Lower leg skin (tissue), 4 donors: Measurements from ENCODE around the gene ANAPC16. TPM values are rescaled to one million over a fixed set of nuclear protein-coding genes. Genes with fewer than 3 reads are reported as not detected.
A peak's percentile ranks its signal among the peaks of the same experiment; 100 is the strongest.
"Not testable (repeated sequence)": the region's sequence is repeated elsewhere in the genome, so short reads cannot be mapped to it uniquely, and the experiment has no call there.

Source experiments
- DNase-seq, 2 donors: peaks; one replicate each; pipeline ENCODE4 v3.0.0-alpha.2; 2019; ENCODE audit warnings: low spot score in 2 of 2
- H3K4me3 ChIP-seq: fragments of 200-600 bp; sonication (generic); 2 replicates; pipeline ENCODE4 v1.5.1; 2017; ENCODE audit warnings: mild to moderate bottlenecking, low read depth; ENCODE audit not compliant: poor library complexity, severe bottlenecking
- POLR2A ChIP-seq, 2 donors: fragments of 450-650 bp; IDR thresholded peaks; one replicate each; pipeline ENCODE4 v1.6.1; 2016 to 2017; ENCODE audit warnings: antibody characterized with exemption in 2 of 2, mild to moderate bottlenecking in 1 of 2, moderate library complexity in 1 of 2
- WGBS, 2 donors: methylation state at CpG; one replicate each; pipeline ENCODE4 v1.1.5; 2018; 5-methylcytosine and 5-hydroxymethylcytosine counted together
- intact Hi-C: fragments of 100-400 bp; cut with DNase I; formaldehyde crosslinking; loops from one replicate; pipeline ENCODE4 v1.15.0; 2023; ENCODE audit warnings: low total_unique reads
- total RNA-seq, 4 donors: library from RNA; depleted of rRNA; stranded (reverse); fragments of >200 nt; gene quantifications; one replicate each; pipeline ENCODE4 v1.1.0, GENCODE V29; 2016
- TF ChIP-seq, protein P1 (sequence below), 3 donors: fragments of 450-650 bp; IDR thresholded peaks; one replicate each; pipeline ENCODE4 v1.5.1; 2016; ENCODE audit warnings: antibody characterized with exemption in 3 of 3, mild to moderate bottlenecking in 3 of 3, moderate library complexity in 2 of 3

The ANAPC16 gene
- total RNA-seq, 4 donors from 2014 or later: 47.8 to 116 (median 100) TPM

DNA sequence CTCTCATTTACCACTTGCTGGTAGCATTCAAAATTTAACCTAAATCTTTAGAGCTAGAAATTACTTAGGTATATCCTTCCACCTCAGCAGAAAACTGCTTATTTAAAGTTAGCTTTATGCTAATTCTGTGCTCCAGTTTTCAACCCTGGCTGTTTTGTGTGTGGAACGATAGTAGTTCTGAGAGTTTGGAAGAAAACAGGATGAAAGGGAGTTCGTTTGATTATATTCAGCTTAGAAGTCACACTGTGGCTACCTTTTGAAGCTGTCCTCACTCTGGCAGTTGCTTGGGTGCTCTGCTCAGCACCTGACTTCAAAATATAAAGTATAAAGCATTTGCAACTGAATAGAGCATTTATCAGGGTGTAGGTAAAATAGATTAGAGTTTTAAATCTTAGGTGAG lies 2.9 kb downstream of the ANAPC16 start:
- no peak for TF ChIP-seq POLR2A (IDR thresholded peaks at IDR 0.05)
- TF ChIP-seq, protein P1, sequence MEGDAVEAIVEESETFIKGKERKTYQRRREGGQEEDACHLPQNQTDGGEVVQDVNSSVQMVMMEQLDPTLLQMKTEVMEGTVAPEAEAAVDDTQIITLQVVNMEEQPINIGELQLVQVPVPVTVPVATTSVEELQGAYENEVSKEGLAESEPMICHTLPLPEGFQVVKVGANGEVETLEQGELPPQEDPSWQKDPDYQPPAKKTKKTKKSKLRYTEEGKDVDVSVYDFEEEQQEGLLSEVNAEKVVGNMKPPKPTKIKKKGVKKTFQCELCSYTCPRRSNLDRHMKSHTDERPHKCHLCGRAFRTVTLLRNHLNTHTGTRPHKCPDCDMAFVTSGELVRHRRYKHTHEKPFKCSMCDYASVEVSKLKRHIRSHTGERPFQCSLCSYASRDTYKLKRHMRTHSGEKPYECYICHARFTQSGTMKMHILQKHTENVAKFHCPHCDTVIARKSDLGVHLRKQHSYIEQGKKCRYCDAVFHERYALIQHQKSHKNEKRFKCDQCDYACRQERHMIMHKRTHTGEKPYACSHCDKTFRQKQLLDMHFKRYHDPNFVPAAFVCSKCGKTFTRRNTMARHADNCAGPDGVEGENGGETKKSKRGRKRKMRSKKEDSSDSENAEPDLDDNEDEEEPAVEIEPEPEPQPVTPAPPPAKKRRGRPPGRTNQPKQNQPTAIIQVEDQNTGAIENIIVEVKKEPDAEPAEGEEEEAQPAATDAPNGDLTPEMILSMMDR (IDR thresholded peaks at IDR 0.05): no peak
- no peak overlapping the region for H3K4me3 ChIP-seq
- 31 to 43% methylated on average over 2 of the region's 2 CpGs for WGBS, 2 donors

DNA sequence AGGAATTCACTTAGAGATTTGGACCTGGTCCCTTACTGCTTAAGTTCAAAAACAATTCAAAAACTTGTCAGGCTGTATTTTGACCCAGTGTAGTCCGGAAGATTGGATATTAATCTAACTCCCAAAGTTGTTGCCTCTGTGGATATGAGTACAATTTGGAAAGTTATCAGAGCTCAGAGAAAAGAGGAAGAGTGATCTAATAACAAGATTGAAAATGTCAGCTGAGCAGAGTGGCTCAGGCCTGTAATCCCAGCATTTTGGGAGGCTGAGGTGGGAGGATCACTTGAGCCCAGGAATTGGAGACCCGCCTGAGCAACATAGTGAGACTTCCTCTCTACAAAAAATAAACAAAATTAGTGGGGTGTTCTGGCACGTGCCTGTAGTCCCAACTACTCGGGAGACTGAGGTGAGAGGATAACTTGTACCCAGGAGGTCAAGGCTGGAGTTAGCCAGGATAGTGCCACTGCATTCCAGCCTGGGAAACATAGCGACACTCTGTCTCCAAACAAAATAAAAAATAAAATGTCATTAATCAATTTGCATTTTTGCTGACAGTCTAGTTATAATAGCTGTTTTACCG lies 3.5 kb downstream of the ANAPC16 start:
- 64 to 74% methylated on average over 6 of the region's 6 CpGs for WGBS, 2 donors
- intact Hi-C loops: no loop called here

More for the DNA sequence above, 2.9 kb downstream of the ANAPC16 start:
- intact Hi-C loops: no loop called here
- DNase-seq: peak in 1 of 2 donors; percentile 29

DNA sequence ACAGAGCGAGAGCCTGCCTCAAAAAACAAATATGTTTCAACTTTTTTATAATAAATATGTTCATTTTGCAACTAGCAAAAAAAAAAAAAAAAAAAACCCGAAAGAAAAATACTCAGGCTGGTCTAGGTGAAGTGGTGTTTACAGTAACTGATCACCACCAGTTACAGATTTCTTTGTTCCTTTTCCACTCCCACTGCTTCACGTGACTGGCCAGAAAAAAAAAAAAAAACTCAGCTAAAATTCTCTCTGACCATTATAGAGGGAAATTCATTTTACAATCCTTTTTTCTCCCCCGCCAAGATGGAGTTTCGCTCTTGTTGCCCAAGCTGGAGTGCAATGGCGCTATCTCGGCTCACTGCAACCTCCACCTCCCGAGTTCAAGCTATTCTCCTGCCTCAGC lies 4.8 kb downstream of the ANAPC16 start:
- TF ChIP-seq, protein P1 (IDR thresholded peaks at IDR 0.05): no peak
- no peak for TF ChIP-seq POLR2A (IDR thresholded peaks at IDR 0.05)
- WGBS, 2 donors: 88 to 90% methylated on average over 8 of the region's 8 CpGs
- DNase-seq: no peak
- intact Hi-C loops: loop anchor here (5.0 to 10.0 kb wide), 2 partner anchors 114 to 173 kb away; no protein-coding TSS in a partner anchor
- no peak overlapping the region for H3K4me3 ChIP-seq

More for the DNA sequence above, 3.5 kb downstream of the ANAPC16 start:
- DNase-seq: peak in 1 of 2 donors; percentile 70
- no peak overlapping the region for H3K4me3 ChIP-seq
- TF ChIP-seq, protein P1 (IDR thresholded peaks at IDR 0.05): no peak
- TF ChIP-seq POLR2A (IDR thresholded peaks at IDR 0.05): no peak

DNA sequence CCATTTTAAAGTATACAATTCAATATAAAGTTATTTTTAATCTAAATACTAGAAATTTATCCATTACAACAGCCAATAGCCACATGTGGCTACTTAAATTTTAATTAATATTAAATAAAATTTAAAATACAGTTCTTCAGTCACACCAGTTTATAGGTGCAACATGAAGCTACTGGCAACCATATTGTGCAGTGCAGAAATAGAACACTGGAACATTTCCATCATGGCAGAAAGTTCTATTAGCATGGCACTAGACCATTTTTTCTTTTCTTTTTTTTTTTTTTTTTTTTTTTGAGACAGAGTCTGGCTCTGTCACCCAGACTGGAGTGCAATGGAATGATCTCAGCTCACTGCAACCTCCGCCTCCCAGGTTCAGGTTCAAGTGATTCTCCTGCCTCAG lies 5.5 kb downstream of the ANAPC16 start:
- intact Hi-C loops: loop anchor here (5.0 to 10.0 kb wide), 2 partner anchors 114 to 174 kb away; no protein-coding TSS in a partner anchor
- no peak for DNase-seq
- WGBS, 2 donors: 30 to 73% methylated on average over 1 of the region's 1 CpG
- no peak for TF ChIP-seq POLR2A (IDR thresholded peaks at IDR 0.05)
- TF ChIP-seq, protein P1 (IDR thresholded peaks at IDR 0.05): no peak
- H3K4me3 ChIP-seq: no peak overlapping the region

DNA sequence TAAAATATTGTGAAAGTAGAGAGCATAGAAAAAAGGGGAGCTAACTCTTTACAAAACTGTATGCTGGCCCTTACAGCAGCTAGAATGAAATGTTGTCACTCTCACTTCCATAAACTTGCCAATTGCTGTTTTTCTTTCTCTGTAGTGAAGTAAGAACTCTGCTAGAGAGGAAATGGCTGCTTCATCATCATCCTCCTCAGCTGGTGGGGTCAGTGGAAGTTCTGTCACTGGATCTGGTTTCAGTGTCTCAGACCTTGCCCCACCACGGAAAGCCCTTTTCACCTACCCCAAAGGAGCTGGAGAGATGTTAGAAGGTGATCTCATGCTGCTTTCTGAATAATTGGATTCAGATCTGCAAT lies 7.9 kb downstream of the ANAPC16 start:
- TF ChIP-seq, protein P1 (IDR thresholded peaks at IDR 0.05): no peak
- TF ChIP-seq POLR2A (IDR thresholded peaks at IDR 0.05): no peak
- no peak overlapping the region for H3K4me3 ChIP-seq
- intact Hi-C loops: loop anchor here (5.0 to 10.0 kb wide), 2 partner anchors 111 to 176 kb away; no protein-coding TSS in a partner anchor
- WGBS, 2 donors: 36 to 54% methylated on average over 1 of the region's 1 CpG
- no peak for DNase-seq

DNA sequence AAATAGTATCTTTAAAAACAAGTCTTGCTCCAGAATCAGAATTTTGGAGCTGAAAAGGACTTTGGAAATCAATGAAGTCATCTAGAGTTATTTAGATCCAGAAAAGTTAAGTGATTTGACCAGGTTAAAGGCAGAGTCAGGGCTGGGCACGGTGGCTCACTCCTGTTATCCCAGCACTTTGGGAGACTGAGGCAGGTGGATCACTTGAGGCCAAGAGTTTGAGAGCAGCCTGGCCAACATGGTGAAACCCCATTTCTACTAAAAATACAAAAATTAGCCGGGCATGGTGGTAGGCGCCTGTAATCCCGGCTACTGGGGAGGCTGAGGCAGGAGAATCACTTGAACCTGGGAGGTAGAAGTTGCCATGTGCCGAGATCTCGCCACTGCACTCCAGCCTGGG lies 8.4 kb downstream of the ANAPC16 start:
- intact Hi-C loops: loop anchor here (5.0 to 10.0 kb wide), 2 partner anchors 111 to 177 kb away; no protein-coding TSS in a partner anchor
- WGBS, 2 donors: 90 to 93% methylated on average over 6 of the region's 6 CpGs
- not testable (repeated sequence) for DNase-seq, H3K4me3 ChIP-seq
